Caco-2 (cell line): ENCODE measurements around the gene TTC6. TPM values are rescaled to one million over a fixed set of nuclear protein-coding genes. Genes with fewer than 3 reads are reported as not detected.
A peak's percentile ranks its signal among the peaks of the same experiment; 100 is the strongest.

Experiments used
- BruUV-seq: library from RNA; stranded (reverse); fragments of 400-500 nt; replicated peaks from 2 replicates; lab custom pipeline; 2021; lab: Mats Ljungman, UMichigan
- CTCF ChIA-PET: fragments of 300-600 bp; sonication (Branson Sonifier 250); formaldehyde crosslinking; loops from one replicate; lab custom pipeline; 2022; ENCODE audit warnings: antibody characterized with exemption; lab: Charles Lee
- POLR2A ChIA-PET: fragments of 300-600 bp; sonication (Branson Sonifier 250); formaldehyde crosslinking; loops from one replicate; lab custom pipeline; 2022; ENCODE audit warnings: antibody characterized with exemption; lab: Charles Lee
- DNase-seq, 2 experiments: peaks; one replicate each; pipeline versions ENCODE4 v3.0.0 to v3.0.0-alpha.2; 2020 to 2022
- H3K27me3 ChIP-seq: replicated peaks from 2 replicates; pipeline ENCODE4 v1.6.0; 2011; ENCODE audit warnings: low read length; ENCODE audit not compliant: control insufficient read depth, insufficient read depth
- H3K36me3 ChIP-seq: 2 replicates; pipeline ENCODE4 v1.5.1; 2011; ENCODE audit warnings: low read length; ENCODE audit not compliant: control insufficient read depth, insufficient read depth
- H3K4me1 ChIP-seq: fragments of 250-450 bp; sonication (Bioruptor Pico); 2 replicates; pipeline ENCODE4 v1.5.1; 2020; ENCODE audit warnings: mild to moderate bottlenecking
- H3K4me3 ChIP-seq: 2 replicates; pipeline ENCODE4 v1.5.1; 2011; ENCODE audit warnings: low read depth, mild to moderate bottlenecking, control low read depth, low read length
- H3K9me3 ChIP-seq: fragments of 250-450 bp; sonication (Bioruptor Pico); 2 replicates; pipeline ENCODE4 v1.5.1; 2020; ENCODE audit warnings: mild to moderate bottlenecking, moderate library complexity
- H3K27ac Mint-ChIP-seq: one replicate; pipeline ENCODE4 v1.8.0; 2022; ENCODE audit warnings: mixed read lengths; ENCODE audit not compliant: unreplicated experiment
- H3K27me3 Mint-ChIP-seq: one replicate; pipeline ENCODE4 v1.8.0; 2022; ENCODE audit warnings: mixed read lengths; ENCODE audit not compliant: insufficient read depth, unreplicated experiment
- H3K36me3 Mint-ChIP-seq: one replicate; pipeline ENCODE4 v1.8.0; 2022; ENCODE audit warnings: mild to moderate bottlenecking, mixed read lengths; ENCODE audit not compliant: insufficient read depth, unreplicated experiment
- H3K4me1 Mint-ChIP-seq: one replicate; pipeline ENCODE4 v1.8.0; 2022; ENCODE audit warnings: low read depth, mixed read lengths; ENCODE audit not compliant: unreplicated experiment
- H3K4me3 Mint-ChIP-seq: one replicate; pipeline ENCODE4 v1.8.0; 2022; ENCODE audit warnings: mild to moderate bottlenecking, moderate library complexity, mixed read lengths; ENCODE audit not compliant: unreplicated experiment
- H3K9me3 Mint-ChIP-seq: one replicate; pipeline ENCODE4 v1.8.0; 2022; ENCODE audit warnings: mixed read lengths; ENCODE audit not compliant: unreplicated experiment
- intact Hi-C: fragments of 100-400 bp; cut with micrococcal nuclease; formaldehyde crosslinking; loops from one replicate; pipeline ENCODE4 v1.10.0; 2022; ENCODE audit not compliant: unreplicated experiment
- total RNA-seq: library from RNA; stranded (reverse); gene quantifications from 2 replicates; pipeline ENCODE4 v1.2.3, GENCODE V29; 2022
- TF ChIP-seq, protein P1 (sequence below), 2 experiments: fragments of 200-600 bp in 1 of 2; IDR thresholded peaks; 1 replicate in 1 of 2; 2 replicates in 1 of 2; pipeline versions ENCODE4 v1.5.1 to v1.8.0; 2011 to 2022; ENCODE audit warnings: antibody characterized with exemption in 1 of 2, control low read depth in 1 of 2, inconsistent platforms in 1 of 2, low read depth in 1 of 2, low read length in 1 of 2, mild to moderate bottlenecking in 1 of 2, moderate library complexity in 1 of 2; ENCODE audit not compliant: insufficient read depth in 1 of 2, severe bottlenecking in 1 of 2, unreplicated experiment in 1 of 2

The TTC6 gene
- total RNA-seq, 1 experiment from 2014 or later, result 19.4 TPM

DNA sequence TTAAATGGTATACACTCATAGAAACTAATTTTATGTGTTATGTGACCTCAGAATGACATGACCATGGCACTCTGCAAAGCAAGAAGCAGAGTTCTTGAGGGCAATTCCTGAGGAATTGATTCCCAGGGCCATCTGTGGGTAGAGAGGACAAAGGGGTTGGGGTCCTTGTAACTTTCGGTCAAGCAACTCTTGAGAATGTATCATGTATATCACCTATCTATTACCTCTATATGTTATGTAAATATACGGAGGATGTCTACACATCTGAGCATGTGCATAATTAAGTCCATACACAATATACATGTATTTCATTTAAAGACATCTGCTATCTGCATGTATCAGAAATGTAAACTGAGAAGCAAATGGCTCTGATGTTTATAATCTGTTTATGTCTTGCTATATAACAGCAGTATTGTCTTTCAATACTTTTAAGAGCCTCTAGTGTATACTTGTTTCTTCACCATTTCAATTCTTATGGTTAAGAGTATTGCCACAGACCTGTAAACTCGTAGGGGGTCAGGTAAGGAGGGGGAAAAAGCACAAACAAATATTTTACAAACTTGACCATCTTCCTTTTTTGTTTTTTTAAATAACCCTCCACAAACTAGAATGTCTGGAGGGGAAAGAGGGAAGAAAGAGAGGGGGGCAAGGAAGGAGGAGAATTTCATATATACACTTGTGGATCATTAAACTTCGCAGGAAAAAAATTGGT is 4.8 kb upstream of the TTC6 start:
- ChIA-PET CTCF (interaction anchor here (0.7 to 1.2 kb wide), 4 partner anchors 8 to 360 kb away, joined by 3 to 6 read pairs (median 3); no protein-coding TSS in a partner anchor), POLR2A (no interaction called here)
- peak overlapping the region; percentile 99 for H3K27ac Mint-ChIP-seq
- peaks cover 10% of the 10 kb centered on the region for H3K36me3 ChIP-seq
- no peak for DNase-seq
- no peaks in the 10 kb centered on the region for H3K27me3 ChIP-seq
- no peaks in the 10 kb centered on the region for H3K9me3 ChIP-seq
- H3K4me1 ChIP-seq, result peaks cover 15% of the 10 kb centered on the region
- H3K36me3 Mint-ChIP-seq, result peaks cover 85% of the 10 kb centered on the region
- H3K27me3 Mint-ChIP-seq, result no peaks in the 10 kb centered on the region
- TF ChIP-seq, protein P1, sequence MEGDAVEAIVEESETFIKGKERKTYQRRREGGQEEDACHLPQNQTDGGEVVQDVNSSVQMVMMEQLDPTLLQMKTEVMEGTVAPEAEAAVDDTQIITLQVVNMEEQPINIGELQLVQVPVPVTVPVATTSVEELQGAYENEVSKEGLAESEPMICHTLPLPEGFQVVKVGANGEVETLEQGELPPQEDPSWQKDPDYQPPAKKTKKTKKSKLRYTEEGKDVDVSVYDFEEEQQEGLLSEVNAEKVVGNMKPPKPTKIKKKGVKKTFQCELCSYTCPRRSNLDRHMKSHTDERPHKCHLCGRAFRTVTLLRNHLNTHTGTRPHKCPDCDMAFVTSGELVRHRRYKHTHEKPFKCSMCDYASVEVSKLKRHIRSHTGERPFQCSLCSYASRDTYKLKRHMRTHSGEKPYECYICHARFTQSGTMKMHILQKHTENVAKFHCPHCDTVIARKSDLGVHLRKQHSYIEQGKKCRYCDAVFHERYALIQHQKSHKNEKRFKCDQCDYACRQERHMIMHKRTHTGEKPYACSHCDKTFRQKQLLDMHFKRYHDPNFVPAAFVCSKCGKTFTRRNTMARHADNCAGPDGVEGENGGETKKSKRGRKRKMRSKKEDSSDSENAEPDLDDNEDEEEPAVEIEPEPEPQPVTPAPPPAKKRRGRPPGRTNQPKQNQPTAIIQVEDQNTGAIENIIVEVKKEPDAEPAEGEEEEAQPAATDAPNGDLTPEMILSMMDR (IDR thresholded peaks at IDR 0.05; ENCODE audit: insufficient read depth in 1 of 2, low read depth in 1 of 2, low read length in 1 of 2, severe bottlenecking in 1 of 2, unreplicated experiment in 1 of 2), result peak in 1 of 2 experiments; percentile 2
- TSS peak; percentile 9 for BruUV-seq
- H3K4me1 Mint-ChIP-seq, result peaks cover 15% of the 10 kb centered on the region
- H3K4me3 Mint-ChIP-seq, result peak overlapping the region; percentile 84
- intact Hi-C loops, result loop anchor here (1.0 to 2.0 kb wide), 3 partner anchors 262 to 344 kb away; no protein-coding TSS in a partner anchor
- no peaks in the 10 kb centered on the region for H3K9me3 Mint-ChIP-seq
- H3K4me3 ChIP-seq, result peak overlapping the region; percentile 92

DNA sequence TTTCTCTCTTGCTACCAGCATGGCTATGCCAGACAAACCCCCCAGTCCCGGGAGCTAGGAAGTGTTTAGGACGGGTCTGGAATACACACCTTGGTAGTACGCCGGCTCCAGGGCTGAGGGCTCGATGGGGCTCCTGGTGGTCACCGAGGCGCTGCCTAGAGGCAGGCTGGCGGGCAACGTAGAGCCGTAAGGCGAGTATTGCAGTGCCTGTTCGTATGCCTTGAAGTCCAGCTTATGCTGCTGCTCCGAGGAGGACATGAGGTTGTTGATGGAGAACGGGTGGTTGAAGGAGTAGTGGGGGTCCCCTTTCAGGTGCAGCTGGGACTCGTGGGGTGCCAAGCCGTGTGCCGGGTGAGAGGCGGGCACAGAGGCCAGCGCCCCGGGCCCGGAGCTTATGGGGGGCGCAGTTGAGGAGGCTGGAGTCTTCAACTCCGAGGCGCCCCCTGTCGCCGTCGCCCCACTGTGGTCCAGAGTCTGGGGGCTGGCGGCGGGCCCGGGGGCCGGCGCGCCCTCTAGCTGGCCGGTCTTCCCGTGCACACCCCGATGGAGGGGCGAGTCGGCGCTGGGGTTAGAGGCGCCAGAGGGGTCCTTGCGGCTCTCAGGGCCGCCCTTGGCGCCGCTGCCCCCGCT is 4.0 kb upstream of the TTC6 start:
- CTCF ChIA-PET, result interaction anchor here (0.7 to 1.2 kb wide), 4 partner anchors 9 to 361 kb away, joined by 3 to 6 read pairs (median 3); no protein-coding TSS in a partner anchor
- H3K27me3 ChIP-seq, result no peaks in the 10 kb centered on the region
- intact Hi-C loops, result loop anchor here (1.0 to 2.0 kb wide), 3 partner anchors 263 to 345 kb away; no protein-coding TSS in a partner anchor

More for the DNA sequence above, 4.0 kb upstream of the TTC6 start:
- Mint-ChIP-seq H3K9me3 (no peaks in the 10 kb centered on the region), H3K4me1 (peaks cover 7% of the 10 kb centered on the region), H3K27me3 (no peaks in the 10 kb centered on the region), H3K4me3 (peak overlapping the region; percentile 84), H3K36me3 (peaks cover 86% of the 10 kb centered on the region), H3K27ac (peak overlapping the region; percentile 99)
- BruUV-seq, result no TSS peak
- POLR2A ChIA-PET, result no interaction called here
- peak; percentile 85 to 91 for DNase-seq
- Histone ChIP-seq H3K36me3 (peaks cover 10% of the 10 kb centered on the region), H3K4me1 (peaks cover 10% of the 10 kb centered on the region), H3K9me3 (no peaks in the 10 kb centered on the region), H3K4me3 (peak overlapping the region; percentile 92)
- TF ChIP-seq, protein P1 (IDR thresholded peaks at IDR 0.05; ENCODE audit: insufficient read depth in 1 of 2, low read depth in 1 of 2, low read length in 1 of 2, severe bottlenecking in 1 of 2, unreplicated experiment in 1 of 2), result peak; percentile 57 to 86
